Hematopoietic multipotent progenitor cell treated with erythropoietin and hydrocortisone succinate and interleukin-3 and kit ligand, for 6 days (in vitro differentiated cells): ENCODE results near the gene FHOD1.

ENCODE experiments used
- DNase-seq: peaks from one replicate; pipeline ENCODE4 v3.0.0-alpha.2; 2015

Gene FHOD1

GRCh38 chr16:67188323-67188722, 59.0 kb downstream of the FHOD1 start:
- DNase-seq = no peak

GRCh38 chr16:67187175-67187890, 59.9 kb downstream of the FHOD1 start:
- DNase-seq = no peak

- no peak for DNase-seq
Measured at GRCh38 chr16:67186550-67186950, 60.7 kb downstream of the FHOD1 start.

- no peak for DNase-seq
Measured at GRCh38 chr16:67185651-67186134, 61.6 kb downstream of the FHOD1 start.

- peak; percentile 97 for DNase-seq
Measured at GRCh38 chr16:67184995-67185650, 62.2 kb downstream of the FHOD1 start.

GRCh38 chr16:67184453-67184994, 62.8 kb downstream of the FHOD1 start:
- DNase-seq = no peak

GRCh38 chr16:67183627-67184452, 63.4 kb downstream of the FHOD1 start, which contains the start of gene MATCAP1:
TSS of gene MATCAP1 (minus strand) at chr16:67183963. CDS start at chr16:67180610, 3,353 bp downstream.
- DNase-seq = peak; percentile 99

- DNase-seq = no peak
Measured at GRCh38 chr16:67183284-67183626, 64.0 kb downstream of the FHOD1 start.

GRCh38 chr16:67182288-67182687, 65.0 kb downstream of the FHOD1 start:
- no peak for DNase-seq

- DNase-seq = no peak
Measured at GRCh38 chr16:67181346-67181745, 65.9 kb downstream of the FHOD1 start.

GRCh38 chr16:67180166-67180565, 67.1 kb downstream of the FHOD1 start:
- no peak for DNase-seq

GRCh38 chr16:67179421-67180080, 67.7 kb downstream of the FHOD1 start:
- DNase-seq = peak; percentile 73
